Measurements from ENCODE around the gene RPL11. TPM values are rescaled to one million over a fixed set of nuclear protein-coding genes. Genes with fewer than 3 reads are reported as not detected.
"Not testable (repeated sequence)": the region's sequence is repeated elsewhere in the genome, so short reads cannot be mapped to it uniquely, and the experiment has no call there.

RPL11 gene
- total RNA-seq, 1 donor from 2014 or later, result 2,503 TPM

GRCh38 chr1:23688281-23688680, 3.3 kb upstream of the RPL11 start:
- Histone ChIP-seq H4K20me1 (ENCODE audit: low read depth) (peaks cover 14% of the 10 kb centered on the region), H3K79me2 (ENCODE audit: low read depth) (peaks cover 18% of the 10 kb centered on the region), H3F3A (ENCODE audit: low read depth) (peaks cover 12% of the 10 kb centered on the region)
- not testable (repeated sequence) for H3K27ac Mint-ChIP-seq; H3K9me3 Mint-ChIP-seq; H2AFZ ChIP-seq (replicated peaks); H3K27me3 ChIP-seq; H3K27me3 Mint-ChIP-seq (ENCODE audit: insufficient read depth, low read depth); H3K9ac ChIP-seq; H3K4me1 ChIP-seq; H3K4me2 ChIP-seq; H3K4me3 ChIP-seq; H3K4me3 Mint-ChIP-seq; H3K27ac ChIP-seq; DNase-seq (ENCODE audit: low spot score); H3K36me3 Mint-ChIP-seq; H3K36me3 ChIP-seq; H3K9me3 ChIP-seq (ENCODE audit: low read depth)
- peaks cover 11% of the 10 kb centered on the region for H3K4me1 Mint-ChIP-seq

DNA sequence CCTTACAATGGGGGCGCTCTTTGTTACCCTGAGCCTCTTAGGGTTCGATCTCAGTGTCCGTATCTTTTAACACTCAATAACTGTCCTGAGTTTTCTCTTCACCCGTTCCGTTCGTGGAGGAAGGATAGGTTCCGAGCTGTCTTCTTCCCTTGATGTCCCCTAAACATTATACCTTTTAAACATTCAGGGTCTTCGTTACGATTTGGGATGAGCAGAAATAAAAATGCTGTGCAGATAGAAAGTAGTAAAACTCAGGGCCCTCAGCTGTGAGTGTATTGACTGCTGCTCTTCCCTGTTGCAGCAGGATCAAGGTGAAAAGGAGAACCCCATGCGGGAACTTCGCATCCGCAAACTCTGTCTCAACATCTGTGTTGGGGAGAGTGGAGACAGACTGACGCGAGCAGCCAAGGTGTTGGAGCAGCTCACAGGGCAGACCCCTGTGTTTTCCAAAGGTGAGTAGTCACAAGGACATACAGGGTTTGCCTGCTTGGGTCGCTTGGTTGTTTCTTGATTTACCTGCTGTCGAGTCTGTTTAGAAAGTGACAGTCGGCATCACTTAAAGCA, 784 bp downstream of the RPL11 start:
- H3K4me1 ChIP-seq, result peaks cover 14% of the 10 kb centered on the region
- DNase-seq (ENCODE audit: low spot score), result peak; percentile 11
- peaks cover 45% of the 10 kb centered on the region for H3F3A ChIP-seq (ENCODE audit: low read depth)
- H2AFZ ChIP-seq (replicated peaks), result no peak overlapping the region
- peak overlapping the region; percentile 94 for H3K27ac ChIP-seq
- TF ChIP-seq EZH2 (IDR thresholded peaks at IDR 0.05), result no peak
- TF ChIP-seq, protein P1, sequence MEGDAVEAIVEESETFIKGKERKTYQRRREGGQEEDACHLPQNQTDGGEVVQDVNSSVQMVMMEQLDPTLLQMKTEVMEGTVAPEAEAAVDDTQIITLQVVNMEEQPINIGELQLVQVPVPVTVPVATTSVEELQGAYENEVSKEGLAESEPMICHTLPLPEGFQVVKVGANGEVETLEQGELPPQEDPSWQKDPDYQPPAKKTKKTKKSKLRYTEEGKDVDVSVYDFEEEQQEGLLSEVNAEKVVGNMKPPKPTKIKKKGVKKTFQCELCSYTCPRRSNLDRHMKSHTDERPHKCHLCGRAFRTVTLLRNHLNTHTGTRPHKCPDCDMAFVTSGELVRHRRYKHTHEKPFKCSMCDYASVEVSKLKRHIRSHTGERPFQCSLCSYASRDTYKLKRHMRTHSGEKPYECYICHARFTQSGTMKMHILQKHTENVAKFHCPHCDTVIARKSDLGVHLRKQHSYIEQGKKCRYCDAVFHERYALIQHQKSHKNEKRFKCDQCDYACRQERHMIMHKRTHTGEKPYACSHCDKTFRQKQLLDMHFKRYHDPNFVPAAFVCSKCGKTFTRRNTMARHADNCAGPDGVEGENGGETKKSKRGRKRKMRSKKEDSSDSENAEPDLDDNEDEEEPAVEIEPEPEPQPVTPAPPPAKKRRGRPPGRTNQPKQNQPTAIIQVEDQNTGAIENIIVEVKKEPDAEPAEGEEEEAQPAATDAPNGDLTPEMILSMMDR (IDR thresholded peaks at IDR 0.05), result no peak
- H3K79me2 ChIP-seq (ENCODE audit: low read depth), result peaks cover 59% of the 10 kb centered on the region
- H3K4me3 Mint-ChIP-seq, result peak overlapping the region; percentile 95
- peaks cover 27% of the 10 kb centered on the region for H3K4me1 Mint-ChIP-seq
- no peaks in the 10 kb centered on the region for H3K27me3 ChIP-seq
- peak overlapping the region; percentile 87 for H3K27ac Mint-ChIP-seq
- peak overlapping the region; percentile 100 for H3K4me2 ChIP-seq
- H4K20me1 ChIP-seq (ENCODE audit: low read depth), result peaks cover 55% of the 10 kb centered on the region
- peak overlapping the region; percentile 100 for H3K9ac ChIP-seq
- H3K9me3 Mint-ChIP-seq, result peaks cover 2% of the 10 kb centered on the region
- peaks cover 18% of the 10 kb centered on the region for H3K36me3 ChIP-seq
- no peaks in the 10 kb centered on the region for H3K27me3 Mint-ChIP-seq (ENCODE audit: insufficient read depth, low read depth)
- peaks cover 31% of the 10 kb centered on the region for H3K36me3 Mint-ChIP-seq
- peak overlapping the region; percentile 97 for H3K4me3 ChIP-seq
- H3K9me3 ChIP-seq (ENCODE audit: low read depth), result no peaks in the 10 kb centered on the region

DNA sequence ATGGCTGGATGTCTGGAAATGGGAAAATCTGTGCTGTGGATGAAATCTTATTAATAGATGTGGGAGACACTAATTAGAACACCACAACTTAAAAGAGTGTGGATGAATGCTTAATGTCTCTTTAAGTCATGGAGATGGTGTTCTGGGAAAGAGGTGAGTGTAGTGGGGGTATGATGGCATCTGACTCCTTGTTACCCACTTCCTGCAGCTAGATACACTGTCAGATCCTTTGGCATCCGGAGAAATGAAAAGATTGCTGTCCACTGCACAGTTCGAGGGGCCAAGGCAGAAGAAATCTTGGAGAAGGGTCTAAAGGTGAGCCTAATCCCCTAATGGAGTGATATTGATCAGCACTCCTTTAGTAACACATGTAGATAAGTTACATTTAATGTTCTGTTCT, 2.0 kb downstream of the RPL11 start:
- TF ChIP-seq EZH2phosphoT487 (IDR thresholded peaks at IDR 0.05) (no peak), EZH2 (IDR thresholded peaks at IDR 0.05) (no peak)
- TF ChIP-seq, protein P1 (IDR thresholded peaks at IDR 0.05), result no peak
- peaks cover 57% of the 10 kb centered on the region for H3F3A ChIP-seq (ENCODE audit: low read depth)
- H2AFZ ChIP-seq (replicated peaks), result no peak overlapping the region
- H3K27ac ChIP-seq, result no peak overlapping the region
- H3K27ac Mint-ChIP-seq, result no peak overlapping the region
- H3K9me3 Mint-ChIP-seq, result no peaks in the 10 kb centered on the region
- peaks cover 14% of the 10 kb centered on the region for H3K4me1 ChIP-seq
- H3K79me2 ChIP-seq (ENCODE audit: low read depth), result peaks cover 71% of the 10 kb centered on the region
- peaks cover 67% of the 10 kb centered on the region for H4K20me1 ChIP-seq (ENCODE audit: low read depth)
- no peaks in the 10 kb centered on the region for H3K27me3 ChIP-seq
- peak overlapping the region; percentile 100 for H3K4me2 ChIP-seq
- peaks cover 40% of the 10 kb centered on the region for H3K36me3 Mint-ChIP-seq
- H3K4me3 ChIP-seq, result peak overlapping the region; percentile 97
- H3K9ac ChIP-seq, result peak overlapping the region; percentile 100
- no peak for DNase-seq (ENCODE audit: low spot score)
- peaks cover 23% of the 10 kb centered on the region for H3K36me3 ChIP-seq
- H3K9me3 ChIP-seq (ENCODE audit: low read depth), result no peaks in the 10 kb centered on the region
- H3K4me1 Mint-ChIP-seq, result peaks cover 27% of the 10 kb centered on the region
- H3K4me3 Mint-ChIP-seq, result peak overlapping the region; percentile 95
- H3K27me3 Mint-ChIP-seq (ENCODE audit: insufficient read depth, low read depth), result no peaks in the 10 kb centered on the region

DNA sequence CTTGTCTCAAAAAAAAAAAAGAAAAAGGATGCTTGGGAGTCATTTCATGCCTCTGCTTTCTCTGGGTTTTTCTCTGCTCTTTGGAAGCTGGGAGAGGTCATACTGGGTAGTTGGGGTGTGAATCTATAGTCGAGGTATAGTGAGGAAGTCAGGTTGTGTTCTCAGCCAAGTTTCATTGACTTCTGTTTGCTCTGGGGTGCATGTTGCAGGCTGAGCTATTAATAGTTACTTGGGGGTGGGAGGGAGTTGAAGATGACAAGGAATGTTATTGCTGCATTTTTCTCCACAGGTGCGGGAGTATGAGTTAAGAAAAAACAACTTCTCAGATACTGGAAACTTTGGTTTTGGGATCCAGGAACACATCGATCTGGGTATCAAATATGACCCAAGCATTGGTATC, 2.8 kb downstream of the RPL11 start:
- H3K4me3 Mint-ChIP-seq, result peak overlapping the region; percentile 95
- no peak for DNase-seq (ENCODE audit: low spot score)
- H3K9me3 Mint-ChIP-seq, result no peaks in the 10 kb centered on the region
- H4K20me1 ChIP-seq (ENCODE audit: low read depth), result peaks cover 75% of the 10 kb centered on the region
- H3K9me3 ChIP-seq (ENCODE audit: low read depth), result no peaks in the 10 kb centered on the region
- no peaks in the 10 kb centered on the region for H3K27me3 Mint-ChIP-seq (ENCODE audit: insufficient read depth, low read depth)
- H3K27ac Mint-ChIP-seq, result no peak overlapping the region
- peaks cover 27% of the 10 kb centered on the region for H3K4me1 Mint-ChIP-seq
- H3K4me1 ChIP-seq, result peaks cover 14% of the 10 kb centered on the region
- H3K36me3 ChIP-seq, result peaks cover 29% of the 10 kb centered on the region
- H3K27me3 ChIP-seq, result no peaks in the 10 kb centered on the region
- H2AFZ ChIP-seq (replicated peaks), result no peak overlapping the region
- TF ChIP-seq, protein P1 (IDR thresholded peaks at IDR 0.05), result no peak
- TF ChIP-seq EZH2 (IDR thresholded peaks at IDR 0.05) (no peak), EZH2phosphoT487 (IDR thresholded peaks at IDR 0.05) (no peak)
- peak overlapping the region; percentile 100 for H3K4me2 ChIP-seq
- peaks cover 65% of the 10 kb centered on the region for H3F3A ChIP-seq (ENCODE audit: low read depth)
- H3K9ac ChIP-seq, result peak overlapping the region; percentile 100
- H3K27ac ChIP-seq, result no peak overlapping the region
- no peak overlapping the region for H3K4me3 ChIP-seq
- peaks cover 78% of the 10 kb centered on the region for H3K79me2 ChIP-seq (ENCODE audit: low read depth)
- peaks cover 40% of the 10 kb centered on the region for H3K36me3 Mint-ChIP-seq
